Adrenal gland (tissue), 5 donors: Measurements from ENCODE around the gene MYH13.

Source experiments
- CTCF ChIP-seq, 6 experiments: fragments of 450-650 bp in 4 of 6; fragments of 200-600 bp in 2 of 6; sonication (generic) in 1 of 6; IDR thresholded peaks; 1 replicate in 5 of 6; 2 replicates in 1 of 6; pipeline versions ENCODE4 v1.5.1 to v1.8.0; 2016 to 2021; ENCODE audit warnings: antibody characterized with exemption in 6 of 6, mild to moderate bottlenecking in 2 of 6, moderate library complexity in 1 of 6
- POLR2A ChIP-seq, 2 donors: fragments of 450-650 bp; IDR thresholded peaks; one replicate each; pipeline ENCODE4 v1.6.1; 2017; ENCODE audit warnings: antibody characterized with exemption in 2 of 2, mild to moderate bottlenecking in 2 of 2, moderate library complexity in 1 of 2
- donor health status: DM: no; HTN: no; CAD: no.

DNA sequence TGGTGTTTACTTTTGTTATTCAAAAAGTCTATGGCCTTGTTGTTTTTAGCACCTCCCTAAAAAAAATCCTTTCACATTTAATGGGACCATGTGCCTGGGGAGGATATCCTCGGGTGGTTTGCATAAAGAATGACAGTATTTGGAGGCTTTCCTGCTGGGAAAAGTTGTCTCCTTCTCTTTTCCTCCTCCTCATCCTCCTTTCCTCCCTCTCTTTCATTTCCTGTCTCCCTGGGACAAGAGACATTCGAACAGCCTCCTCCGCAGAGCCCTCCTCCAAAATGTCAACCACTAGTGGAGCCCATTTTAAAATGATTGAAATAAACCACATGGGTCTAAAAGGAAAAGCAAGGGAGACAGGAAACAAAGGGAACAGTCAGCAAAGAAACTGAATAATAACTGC is 67.4 kb downstream of the MYH13 start:
- TF ChIP-seq CTCF (IDR thresholded peaks at IDR 0.05) (no peak), POLR2A (IDR thresholded peaks at IDR 0.05) (no peak)
